ENCODE data around the gene SULT2A1. TPM values are rescaled to one million over a fixed set of nuclear protein-coding genes. Genes with fewer than 3 reads are reported as not detected.

SULT2A1 gene
- total RNA-seq, 2 donors from 2014 or later: not detected

DNA sequence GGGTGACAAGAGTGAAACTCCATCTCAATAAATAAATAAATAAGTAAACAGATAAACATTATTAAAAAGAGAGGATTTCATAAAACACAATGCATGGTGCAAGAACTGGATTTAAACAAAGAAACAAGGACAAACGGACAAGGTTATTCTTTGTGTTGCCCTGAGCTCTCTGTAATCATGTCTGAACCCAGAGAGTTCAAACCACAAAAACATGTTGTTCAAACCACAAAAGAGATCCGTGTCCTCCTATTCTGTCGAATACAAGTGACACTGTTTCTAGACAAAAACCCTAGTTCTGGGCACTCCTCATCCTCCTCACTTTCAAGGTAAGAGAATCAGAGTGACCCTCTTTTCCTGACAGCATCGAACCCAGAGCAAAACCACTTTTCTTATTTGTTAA lies 31.7 kb downstream of the SULT2A1 start:
- DNase-seq: no peak
- no peaks in the 10 kb centered on the region for H3K9me3 Mint-ChIP-seq
- H3K36me3 Mint-ChIP-seq (ENCODE audit: insufficient read depth in 2 of 2): no peaks in the 10 kb centered on the region
- no peak overlapping the region for H3K27ac Mint-ChIP-seq
- no peak overlapping the region for H3K4me3 Mint-ChIP-seq
- ATAC-seq (replicated peaks in 1 of 2): no peak
- H3K27me3 Mint-ChIP-seq (ENCODE audit: low read depth): peaks cover 26% of the 10 kb centered on the region
- H3K4me1 Mint-ChIP-seq (ENCODE audit: low read depth): peaks cover 5% of the 10 kb centered on the region

DNA sequence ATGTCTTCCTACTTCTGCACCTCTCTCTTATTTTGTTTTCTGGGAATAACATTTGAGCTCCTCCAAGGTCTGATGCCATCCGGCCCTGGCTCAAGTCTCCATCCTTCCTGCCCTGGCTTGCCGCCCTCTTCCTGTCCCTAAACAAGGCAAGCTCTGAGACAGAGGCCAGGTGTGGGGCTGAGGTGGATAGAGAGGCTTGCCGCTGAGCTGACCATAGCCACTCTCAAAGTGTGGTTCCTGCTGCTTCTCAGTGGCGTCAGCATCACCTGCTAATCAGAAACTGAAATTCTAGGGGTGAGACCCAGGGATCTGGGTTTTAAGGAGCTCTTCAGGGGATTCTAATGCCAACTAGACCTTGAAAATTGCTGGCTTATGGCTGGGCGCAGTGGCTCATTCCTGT lies 33.1 kb downstream of the SULT2A1 start:
- Mint-ChIP-seq H3K9me3 (no peaks in the 10 kb centered on the region), H3K27ac (no peak overlapping the region), H3K27me3 (ENCODE audit: low read depth) (peaks cover 38% of the 10 kb centered on the region), H3K36me3 (ENCODE audit: insufficient read depth in 2 of 2) (no peaks in the 10 kb centered on the region), H3K4me1 (ENCODE audit: low read depth) (peaks cover 14% of the 10 kb centered on the region), H3K4me3 (no peak overlapping the region)
- DNase-seq (no peak), ATAC-seq (replicated peaks in 1 of 2) (no peak)

DNA sequence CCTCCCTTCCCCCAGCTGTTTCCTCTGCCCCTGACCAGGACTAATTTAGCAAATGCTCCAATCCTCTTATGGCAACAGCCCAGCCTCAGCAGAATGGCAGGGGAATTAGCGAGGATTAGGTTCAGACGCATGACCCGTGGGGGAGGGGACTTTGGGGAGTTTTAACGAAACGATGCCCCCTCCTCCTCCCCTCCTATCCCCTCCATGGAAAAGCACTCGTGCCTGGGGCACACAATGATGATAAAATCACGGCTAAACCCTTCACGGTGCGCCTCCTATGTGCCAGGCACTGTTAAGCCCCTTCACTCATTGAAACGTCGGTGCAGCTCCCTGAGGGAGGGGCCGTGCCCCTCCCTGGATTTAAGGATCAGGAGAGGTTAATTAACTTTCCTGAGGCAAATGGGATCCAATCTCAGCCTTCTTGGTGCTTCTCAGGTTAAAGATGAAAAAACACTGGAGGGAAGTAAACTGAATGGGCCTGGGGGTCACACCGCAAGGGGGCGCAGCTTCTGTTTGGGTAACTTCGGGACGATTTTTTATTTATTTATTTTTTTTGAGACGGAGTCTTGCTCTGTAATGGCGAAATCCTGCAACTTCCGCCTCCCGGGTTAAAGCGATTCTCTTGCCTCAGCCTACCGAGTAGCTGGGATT lies 37.2 kb downstream of the SULT2A1 start:
- DNase-seq (peak; percentile 54 to 56), ATAC-seq (replicated peaks in 1 of 2) (no peak)
- peaks cover 14% of the 10 kb centered on the region for H3K4me1 Mint-ChIP-seq (ENCODE audit: low read depth)
- H3K4me3 Mint-ChIP-seq: peak overlapping the region; percentile 46 to 71
- H3K36me3 Mint-ChIP-seq (ENCODE audit: insufficient read depth in 2 of 2): no peaks in the 10 kb centered on the region
- H3K27ac Mint-ChIP-seq: no peak overlapping the region
- no peaks in the 10 kb centered on the region for H3K9me3 Mint-ChIP-seq
- peaks cover 48% of the 10 kb centered on the region for H3K27me3 Mint-ChIP-seq (ENCODE audit: low read depth)

DNA sequence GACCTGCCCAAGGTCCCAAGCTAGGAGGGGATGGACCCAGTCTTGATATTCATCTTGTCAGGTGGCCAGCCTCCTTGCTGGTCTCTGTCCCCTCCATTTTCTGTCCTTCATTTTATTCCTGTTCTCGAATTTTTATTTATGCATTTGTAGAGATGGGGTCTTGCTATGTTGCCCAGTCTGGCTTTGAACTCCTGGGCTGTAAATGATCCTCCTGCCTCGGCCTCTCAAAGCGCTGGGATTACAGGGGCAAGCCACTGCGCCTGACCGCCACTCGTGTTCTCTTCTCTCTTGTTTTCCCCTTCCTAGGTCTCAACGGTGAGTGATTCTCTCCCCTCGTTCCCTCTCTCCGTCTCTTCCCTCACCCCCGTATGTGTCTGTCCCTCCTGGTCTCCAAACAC lies 37.7 kb downstream of the SULT2A1 start:
- Mint-ChIP-seq H3K27ac (no peak overlapping the region), H3K36me3 (ENCODE audit: insufficient read depth in 2 of 2) (no peaks in the 10 kb centered on the region), H3K4me1 (ENCODE audit: low read depth) (peaks cover 14% of the 10 kb centered on the region), H3K27me3 (ENCODE audit: low read depth) (peaks cover 47% of the 10 kb centered on the region), H3K9me3 (no peaks in the 10 kb centered on the region), H3K4me3 (peak overlapping the region in 1 of 2 donors; percentile 71)
- no peak for DNase-seq
- ATAC-seq (replicated peaks in 1 of 2): no peak

DNA sequence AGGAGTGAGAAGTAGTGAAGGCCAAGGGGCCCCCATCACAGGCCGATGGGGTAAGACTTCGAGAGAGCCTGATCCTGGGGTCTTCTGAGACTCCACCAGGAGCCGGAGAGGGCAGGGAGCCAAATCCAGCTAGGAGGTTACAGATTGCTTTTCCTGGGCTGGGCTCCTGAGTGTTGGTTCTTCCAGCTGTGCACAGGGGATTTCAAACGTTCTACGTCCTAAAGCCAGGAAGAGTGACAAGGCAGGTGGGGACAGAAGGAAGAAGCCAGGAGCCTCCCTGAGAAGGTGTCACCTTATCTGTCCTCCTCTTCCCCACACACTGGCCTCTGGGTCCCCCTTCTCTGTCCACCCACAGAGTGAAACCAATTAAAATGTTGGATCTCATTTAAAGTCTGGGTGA lies 43.2 kb downstream of the SULT2A1 start:
- Mint-ChIP-seq H3K27me3 (ENCODE audit: low read depth) (peaks cover 14% of the 10 kb centered on the region), H3K36me3 (ENCODE audit: insufficient read depth in 2 of 2) (no peaks in the 10 kb centered on the region), H3K9me3 (no peaks in the 10 kb centered on the region), H3K27ac (no peak overlapping the region), H3K4me1 (ENCODE audit: low read depth) (no peaks in the 10 kb centered on the region), H3K4me3 (no peak overlapping the region)
- no peak for DNase-seq
- ATAC-seq (replicated peaks in 1 of 2): no peak

DNA sequence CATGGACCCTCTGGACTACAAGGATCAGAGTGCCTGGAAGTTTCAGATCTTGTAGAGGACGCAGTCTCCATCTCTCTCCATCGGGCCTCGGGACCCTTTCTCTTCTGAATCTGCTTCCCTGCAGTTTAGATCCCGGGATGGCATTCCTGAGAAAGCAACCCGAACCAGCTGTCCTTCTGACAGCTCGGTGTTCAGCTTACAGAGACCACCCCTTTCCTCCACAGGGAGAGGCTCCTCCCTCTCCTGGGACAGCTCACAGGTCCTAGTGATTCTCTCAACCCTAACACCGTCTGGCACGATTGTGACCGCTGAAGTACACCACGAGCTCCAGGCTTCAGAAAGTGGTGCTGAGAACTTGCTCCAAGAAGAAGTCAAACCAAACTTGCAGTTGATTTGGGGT lies 46.2 kb downstream of the SULT2A1 start:
- no peak for DNase-seq
- Mint-ChIP-seq H3K27ac (no peak overlapping the region), H3K27me3 (ENCODE audit: low read depth) (peaks cover 8% of the 10 kb centered on the region), H3K4me1 (ENCODE audit: low read depth) (no peaks in the 10 kb centered on the region), H3K36me3 (ENCODE audit: insufficient read depth in 2 of 2) (no peaks in the 10 kb centered on the region), H3K9me3 (no peaks in the 10 kb centered on the region), H3K4me3 (no peak overlapping the region)
- ATAC-seq (replicated peaks in 1 of 2): no peak

DNA sequence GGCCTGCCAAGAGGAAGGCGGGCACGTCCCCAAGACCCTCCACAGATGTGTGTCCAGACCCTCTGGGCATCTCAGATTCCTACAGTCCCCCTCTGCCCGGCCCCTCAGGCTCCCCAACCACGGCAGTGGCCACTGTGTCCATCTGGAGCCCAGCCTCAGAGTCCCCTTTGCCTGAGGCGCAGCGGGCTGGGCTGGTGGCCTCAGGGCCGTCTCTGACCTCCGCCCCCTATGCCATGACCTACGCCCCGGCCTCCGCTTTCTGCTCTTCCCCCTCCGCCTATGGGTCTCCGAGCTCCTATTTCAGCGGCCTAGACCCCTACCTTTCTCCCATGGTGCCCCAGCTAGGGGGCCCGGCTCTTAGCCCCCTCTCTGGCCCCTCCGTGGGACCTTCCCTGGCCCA lies 46.7 kb downstream of the SULT2A1 start:
- H3K36me3 Mint-ChIP-seq (ENCODE audit: insufficient read depth in 2 of 2): no peaks in the 10 kb centered on the region

DNA sequence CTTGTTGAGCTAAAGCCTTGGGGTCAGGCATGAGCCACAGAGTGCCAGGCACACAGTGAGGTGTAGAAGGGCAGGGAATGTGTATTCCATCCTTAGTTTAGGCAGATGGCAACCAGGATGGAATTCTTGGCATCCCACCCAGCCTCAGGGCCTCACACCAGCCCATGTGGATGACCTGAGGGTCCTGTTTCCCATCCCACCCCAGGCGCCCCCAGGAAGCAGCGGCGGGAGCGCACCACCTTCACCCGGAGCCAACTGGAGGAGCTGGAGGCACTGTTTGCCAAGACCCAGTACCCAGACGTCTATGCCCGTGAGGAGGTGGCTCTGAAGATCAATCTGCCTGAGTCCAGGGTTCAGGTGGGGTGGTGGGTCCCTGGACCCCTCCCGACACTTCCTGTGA lies 50.1 kb downstream of the SULT2A1 start:
- no peaks in the 10 kb centered on the region for H3K36me3 Mint-ChIP-seq (ENCODE audit: insufficient read depth in 2 of 2)
- no peaks in the 10 kb centered on the region for H3K4me1 Mint-ChIP-seq (ENCODE audit: low read depth)
- H3K9me3 Mint-ChIP-seq: no peaks in the 10 kb centered on the region
- no peak for ATAC-seq (replicated peaks in 1 of 2)
- DNase-seq: no peak
- no peaks in the 10 kb centered on the region for H3K27me3 Mint-ChIP-seq (ENCODE audit: low read depth)
- H3K4me3 Mint-ChIP-seq: no peak overlapping the region
- no peak overlapping the region for H3K27ac Mint-ChIP-seq

More for the DNA sequence above, 46.7 kb downstream of the SULT2A1 start:
- Mint-ChIP-seq H3K4me1 (ENCODE audit: low read depth) (no peaks in the 10 kb centered on the region), H3K9me3 (no peaks in the 10 kb centered on the region), H3K27ac (no peak overlapping the region), H3K4me3 (no peak overlapping the region), H3K27me3 (ENCODE audit: low read depth) (peaks cover 8% of the 10 kb centered on the region)
- ATAC-seq (replicated peaks in 1 of 2): no peak
- no peak for DNase-seq

DNA sequence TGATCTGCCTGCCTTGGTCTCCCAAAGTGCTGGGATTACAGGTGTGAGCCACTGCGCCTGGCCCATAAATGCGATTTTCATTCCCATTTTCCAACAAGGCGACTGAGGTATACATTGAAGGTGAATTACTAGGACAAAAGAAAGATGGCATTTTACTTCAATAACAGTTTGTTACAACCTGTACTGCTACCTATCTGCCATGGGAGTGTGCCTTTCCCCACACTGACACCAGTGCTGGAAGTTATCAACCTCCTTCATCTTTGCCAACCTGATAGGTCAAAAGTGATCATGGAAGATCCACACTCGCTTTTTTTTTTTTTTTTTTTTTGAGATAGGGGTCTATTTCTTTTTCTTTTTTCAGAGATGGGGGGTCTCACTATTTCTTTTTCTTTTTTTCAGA lies 53.4 kb downstream of the SULT2A1 start:
- ATAC-seq (replicated peaks in 1 of 2) (no peak), DNase-seq (no peak)
- Mint-ChIP-seq H3K36me3 (ENCODE audit: insufficient read depth in 2 of 2) (no peaks in the 10 kb centered on the region), H3K9me3 (no peaks in the 10 kb centered on the region), H3K27ac (no peak overlapping the region), H3K27me3 (ENCODE audit: low read depth) (no peaks in the 10 kb centered on the region), H3K4me3 (no peak overlapping the region), H3K4me1 (ENCODE audit: low read depth) (no peaks in the 10 kb centered on the region)

DNA sequence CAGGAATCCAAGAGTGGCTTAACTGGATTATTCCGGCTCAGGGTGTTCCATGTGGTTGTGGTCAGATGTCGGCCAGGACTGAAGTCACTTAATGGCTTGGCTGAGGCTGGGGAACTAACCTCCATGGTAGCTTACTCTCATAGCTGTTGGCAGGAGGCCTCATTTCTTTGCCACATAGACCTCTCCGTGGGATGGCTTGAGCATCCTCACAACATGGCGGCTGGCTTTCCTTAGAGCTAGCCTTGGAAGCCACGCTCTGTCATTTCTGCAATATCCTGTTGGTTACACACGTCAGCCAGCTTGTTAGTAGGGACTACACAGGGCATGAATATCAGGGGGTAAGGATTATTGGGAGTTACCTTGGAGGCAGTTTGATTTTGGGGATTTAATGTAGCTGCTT lies 59.3 kb downstream of the SULT2A1 start:
- Mint-ChIP-seq H3K36me3 (ENCODE audit: insufficient read depth in 2 of 2) (no peaks in the 10 kb centered on the region), H3K9me3 (no peaks in the 10 kb centered on the region), H3K4me1 (ENCODE audit: low read depth) (no peaks in the 10 kb centered on the region), H3K4me3 (no peak overlapping the region), H3K27ac (no peak overlapping the region), H3K27me3 (ENCODE audit: low read depth) (no peaks in the 10 kb centered on the region)
- DNase-seq (no peak), ATAC-seq (replicated peaks in 1 of 2) (no peak)

DNA sequence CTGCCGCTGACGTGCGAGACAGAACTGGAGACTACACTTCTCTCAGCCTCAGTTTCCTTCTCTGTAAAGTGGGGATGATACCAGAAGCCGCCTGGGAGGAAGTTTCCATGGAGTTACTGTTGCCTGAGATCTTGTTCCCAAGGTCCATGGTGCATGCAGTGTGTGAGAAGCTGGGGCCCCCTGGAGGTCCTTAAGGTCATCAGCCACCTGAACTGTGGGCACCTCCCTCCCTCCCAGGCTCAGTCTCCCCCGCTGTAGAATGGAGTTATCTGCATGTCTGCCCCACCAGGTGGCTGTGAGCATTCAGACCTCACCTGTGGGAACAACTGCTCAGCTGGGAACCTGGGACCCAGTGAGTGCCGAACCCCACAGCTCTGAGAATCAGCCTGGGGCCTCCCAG lies 61.7 kb downstream of the SULT2A1 start:
- H3K4me1 Mint-ChIP-seq (ENCODE audit: low read depth): peaks cover 5% of the 10 kb centered on the region

DNA sequence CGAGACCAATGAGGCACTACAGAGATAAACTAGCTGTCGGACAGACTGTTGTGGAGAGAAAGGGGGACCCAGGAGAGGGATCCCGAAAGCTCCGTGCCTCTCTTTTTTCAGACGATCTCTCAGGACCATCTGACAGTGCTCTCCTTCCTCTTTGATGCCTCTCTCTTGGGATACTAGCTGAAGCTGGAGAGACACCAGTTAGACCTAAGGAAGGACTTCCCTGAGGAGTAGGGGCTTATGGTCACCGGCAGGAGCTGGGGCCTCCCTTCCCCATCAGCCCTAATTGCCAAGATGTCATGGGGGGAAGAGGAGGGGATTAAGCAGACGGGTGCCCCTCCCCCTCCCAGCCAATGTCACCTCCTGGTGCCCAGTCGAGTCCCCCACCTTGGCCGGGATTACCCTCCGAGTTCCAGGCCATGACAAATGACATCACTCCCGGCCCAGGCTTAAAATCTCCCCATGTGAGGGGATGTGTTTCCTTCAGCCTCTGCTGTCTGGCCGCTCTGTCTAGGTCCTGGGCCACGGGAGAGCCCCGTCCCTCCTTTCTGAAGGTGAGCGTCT lies 64.6 kb downstream of the SULT2A1 start, which contains the start of gene CRX:
Gene CRX (plus strand): TSS at position 478 of the 561 bp plus-strand sequence. CDS start 12,507 bp downstream, outside the sequence.
- no peaks in the 10 kb centered on the region for H3K9me3 Mint-ChIP-seq
- H3K27ac Mint-ChIP-seq: no peak within 1 kb of the TSS
- DNase-seq (no peak), ATAC-seq (replicated peaks in 1 of 2) (no peak)
- no peaks in the 10 kb centered on the region for H3K36me3 Mint-ChIP-seq (ENCODE audit: insufficient read depth in 2 of 2)
- no peak within 1 kb of the TSS for H3K4me3 Mint-ChIP-seq
- peaks cover 38% of the 10 kb centered on the region for H3K27me3 Mint-ChIP-seq (ENCODE audit: low read depth)
- H3K4me1 Mint-ChIP-seq (ENCODE audit: low read depth): peaks cover 5% of the 10 kb centered on the region

More for the DNA sequence above, 61.7 kb downstream of the SULT2A1 start:
- no peak overlapping the region for H3K27ac Mint-ChIP-seq
- no peak for ATAC-seq (replicated peaks in 1 of 2)
- H3K36me3 Mint-ChIP-seq (ENCODE audit: insufficient read depth in 2 of 2): no peaks in the 10 kb centered on the region
- no peak overlapping the region for H3K4me3 Mint-ChIP-seq
- peaks cover 20% of the 10 kb centered on the region for H3K27me3 Mint-ChIP-seq (ENCODE audit: low read depth)
- no peaks in the 10 kb centered on the region for H3K9me3 Mint-ChIP-seq
- no peak for DNase-seq
